A549 (cell line): ENCODE measurements around the gene CTNNA1. TPM values are rescaled to one million over a fixed set of nuclear protein-coding genes. Genes with fewer than 3 reads are reported as not detected.

Source experiments
- ATAC-seq, 2 experiments: fragments of 200-7000 bp in 1 of 2; fragments of >200 bp in 1 of 2; cut with Nextera tagmentation in 1 of 2; cut with Tn5 transposase in 1 of 2; 3 replicates each; pipeline versions ENCODE4 v1.8.0 to v1.9.1; 2018 to 2020; ENCODE audit warnings: mild to moderate bottlenecking in 1 of 2, moderate library complexity in 1 of 2
- CTCF ChIA-PET: fragments of 300-600 bp; sonication (Branson Sonifier 250); formaldehyde crosslinking; extraction: SDS; loops from one replicate; lab custom pipeline; 2021; ENCODE audit warnings: antibody characterized with exemption, inconsistent platforms; lab: Yijun Ruan, JAX
- POLR2A ChIA-PET: fragments of 350-600 bp; formaldehyde crosslinking; extraction: SDS; loops from one replicate; lab custom pipeline; 2021; ENCODE audit warnings: antibody characterized with exemption, inconsistent platforms; lab: Yijun Ruan, JAX
- DNase-seq, 2 experiments: peaks; one replicate each; pipeline versions ENCODE4 v3.0.0 to v3.0.0-alpha.2; 2011 to 2016; ENCODE audit warnings: low read depth in 1 of 2, low spot score in 1 of 2
- FAIRE-seq: peaks from 2 replicates; lab custom pipeline; 2011; peaks lifted over from hg19 to GRCh38; lab: Jason Lieb, UNC
- H3K27ac ChIP-seq, 2 experiments: fragments of >200 bp; sonication (Bioruptor Twin); formaldehyde crosslinking; 3 replicates each; pipeline ENCODE4 v1.5.1; 2016 to 2017
- H3K4me1 ChIP-seq: fragments of >200 bp; sonication (Bioruptor Twin); formaldehyde crosslinking; 3 replicates; pipeline ENCODE4 v1.6.1; 2016
- H3K4me2 ChIP-seq: fragments of >200 bp; sonication (Bioruptor Twin); formaldehyde crosslinking; 3 replicates; pipeline ENCODE4 v1.6.1; 2016
- H3K4me3 ChIP-seq: fragments of >200 bp; sonication (Bioruptor Twin); formaldehyde crosslinking; 3 replicates; pipeline ENCODE4 v1.5.1; 2016
- H3K9me3 ChIP-seq: fragments of >200 bp; sonication (Bioruptor Twin); formaldehyde crosslinking; 3 replicates; pipeline ENCODE4 v1.6.1; 2016
- ATOH8 ChIP-seq: fragments of 250-450 bp; sonication (Bioruptor Pico); IDR thresholded peaks from 2 replicates; pipeline ENCODE4 v1.5.0; 2020; ENCODE audit warnings: low read depth, mild to moderate bottlenecking, moderate library complexity
- BCL3 ChIP-seq: fragments of >200 bp; sonication (Bioruptor Twin); formaldehyde crosslinking; IDR thresholded peaks from 3 replicates; pipeline ENCODE4 v1.6.1; 2016
- CBX2 ChIP-seq: fragments of 200-600 bp; sonication (generic); IDR thresholded peaks from 2 replicates; pipeline ENCODE4 v1.6.1; 2016; ENCODE audit warnings: low read depth, mild to moderate bottlenecking, borderline replicate concordance
- CHD2 ChIP-seq: fragments of 150-350 bp; IDR thresholded peaks from 2 replicates; pipeline ENCODE4 v1.6.1; 2014; ENCODE audit warnings: low read length; ENCODE audit not compliant: partially characterized antibody
- CHD4 ChIP-seq: fragments of 200-600 bp; sonication (generic); IDR thresholded peaks from 2 replicates; pipeline ENCODE4 v1.6.1; 2016; ENCODE audit warnings: antibody characterized with exemption, mild to moderate bottlenecking, borderline replicate concordance
- E2F6 ChIP-seq: IDR thresholded peaks from 2 replicates; pipeline ENCODE4 v1.6.1; 2012; ENCODE audit warnings: low read depth, borderline replicate concordance
- EP300 ChIP-seq, 2 experiments: fragments of >200 bp; sonication (Bioruptor Twin); formaldehyde crosslinking; IDR thresholded peaks; 2 replicates in 1 of 2; 3 replicates in 1 of 2; pipeline ENCODE4 v1.6.1; 2016 to 2017
- FOSL2 ChIP-seq, 2 experiments: fragments of 450-650 bp in 1 of 2; fragments of >200 bp in 1 of 2; sonication (Bioruptor Twin) in 1 of 2; formaldehyde crosslinking; IDR thresholded peaks; 2 replicates each; pipeline versions ENCODE4 v1.5.0 to v1.6.1; 2016 to 2020; ENCODE audit warnings: mild to moderate bottlenecking in 1 of 2, moderate library complexity in 1 of 2
- FOXS1 ChIP-seq: fragments of 250-450 bp; sonication (Bioruptor Pico); IDR thresholded peaks from 2 replicates; pipeline ENCODE4 v1.5.0; 2020; ENCODE audit warnings: mild to moderate bottlenecking, moderate library complexity
- GATA3 ChIP-seq: IDR thresholded peaks from 2 replicates; pipeline ENCODE4 v1.6.1; 2012; ENCODE audit warnings: borderline replicate concordance
- HDAC2 ChIP-seq: fragments of 200-600 bp; sonication (generic); IDR thresholded peaks from 2 replicates; pipeline ENCODE4 v1.6.1; 2016
- HES2 ChIP-seq: fragments of >200 bp; sonication (Bioruptor Twin); formaldehyde crosslinking; IDR thresholded peaks from 2 replicates; pipeline ENCODE4 v1.6.1; 2016
- HOXA7 ChIP-seq: fragments of 250-450 bp; sonication (Bioruptor Pico); IDR thresholded peaks from 2 replicates; pipeline ENCODE4 v1.5.0; 2020; ENCODE audit warnings: mild to moderate bottlenecking, moderate library complexity
- JUN ChIP-seq, 2 experiments: fragments of >200 bp; sonication (Bioruptor Twin); formaldehyde crosslinking; IDR thresholded peaks; 2 replicates in 1 of 2; 3 replicates in 1 of 2; pipeline ENCODE4 v1.6.1; 2016 to 2017
- KDM5A ChIP-seq: fragments of 200-600 bp; sonication (generic); IDR thresholded peaks from 2 replicates; pipeline ENCODE4 v1.6.1; 2016; ENCODE audit warnings: antibody characterized with exemption, mild to moderate bottlenecking
- MYC ChIP-seq: IDR thresholded peaks from 2 replicates; pipeline ENCODE4 v1.6.1; 2012; ENCODE audit warnings: mild to moderate bottlenecking, inconsistent platforms, low read length, improper control_type of control experiment, borderline replicate concordance
- NFE2L2 ChIP-seq: fragments of 150-350 bp; conservative IDR thresholded peaks from 2 replicates; pipeline ENCODE4 v1.6.1; 2014; ENCODE audit warnings: low read length
- PHF8 ChIP-seq: fragments of 200-600 bp; sonication (generic); IDR thresholded peaks from 2 replicates; pipeline ENCODE4 v1.6.1; 2016; ENCODE audit warnings: low read depth, mild to moderate bottlenecking, antibody characterized with exemption, moderate library complexity, borderline replicate concordance
- POLR2A ChIP-seq: IDR thresholded peaks from 2 replicates; pipeline ENCODE4 v1.6.1; 2012; ENCODE audit warnings: mild to moderate bottlenecking, low read length
- POLR2AphosphoS2 ChIP-seq: conservative IDR thresholded peaks from 2 replicates; pipeline ENCODE4 v1.6.1; 2012; ENCODE audit warnings: low read length, improper control_type of control experiment, inconsistent platforms
- RCOR1 ChIP-seq: fragments of 150-350 bp; IDR thresholded peaks from 2 replicates; pipeline ENCODE4 v1.6.1; 2014; ENCODE audit warnings: antibody characterized with exemption, low read length, low read depth
- USF2 ChIP-seq: fragments of 450-650 bp; IDR thresholded peaks from 2 replicates; pipeline ENCODE4 v1.6.1; 2014; ENCODE audit warnings: antibody characterized with exemption
- ZC3H11A ChIP-seq: fragments of 450-650 bp; IDR thresholded peaks from 2 replicates; pipeline ENCODE4 v1.6.1; 2014; ENCODE audit warnings: antibody characterized with exemption, mild to moderate bottlenecking
- WGBS: methylation state at CpG from one replicate; pipeline ENCODE4 v1.1.6; 2017; ENCODE audit errors: missing lambda C conversion rate; 5-methylcytosine and 5-hydroxymethylcytosine counted together
- polyA plus RNA-seq, 4 experiments: library from polyadenylated mRNA; depleted of rRNA in 3 of 4; stranded (reverse); fragments of >200 nt; fragmentation: RNase III in 1 of 4; extraction: RNeasy Plus Mini Kit Qiagen cat#74134 plus additional on column Dnase treatment in 1 of 4; gene quantifications; 2 replicates in 3 of 4; 3 replicates in 1 of 4; pipeline ENCODE4 v1.2.3, GENCODE V29; 2011 to 2017

The CTNNA1 gene
- polyA plus RNA-seq, 2 of the 4 experiments (the other 2 are of a cell fraction) = 154 to 184 TPM

- no peak overlapping the region for H3K4me3 ChIP-seq
- no peak overlapping the region for H3K4me2 ChIP-seq
- H3K4me1 ChIP-seq = no peaks in the 10 kb centered on the region
- WGBS = 70% methylated on average over 1 of the region's 1 CpG
- ATAC-seq (no peak), FAIRE-seq (no peak), DNase-seq (no peak)
- H3K27ac ChIP-seq = no peak overlapping the region
- ChIA-PET POLR2A (interaction anchor here (0.5 kb wide), 1 partner anchor 12 kb away, joined by 6 read pairs; no protein-coding TSS in a partner anchor), CTCF (interaction anchor here (0.8 to 1.8 kb wide), 3 partner anchors 12 to 18 kb away, joined by 3 to 5 read pairs (median 3); no protein-coding TSS in a partner anchor)
- TF ChIP-seq JUN (IDR thresholded peaks at IDR 0.05) (no peak), MYC (no peak), PHF8 (no peak), HDAC2 (no peak), FOXS1 (CRISPR knock-in tag) (no peak)
- H3K9me3 ChIP-seq = no peaks in the 10 kb centered on the region
These were observed 219.0 kb downstream of the CTNNA1 start for GRCh38 chr5:138972230-138972629.

- FAIRE-seq = no peak
- no peak for ATAC-seq
These were observed 219.6 kb downstream of the CTNNA1 start for GRCh38 chr5:138972836-138973235.

GRCh38 chr5:138974227-138975063, 221.2 kb downstream of the CTNNA1 start:
- DNase-seq = no peak
- ChIA-PET CTCF (no interaction called here), POLR2A (no interaction called here)
- Histone ChIP-seq H3K4me2 (no peak overlapping the region), H3K27ac (no peak overlapping the region), H3K4me3 (no peak overlapping the region), H3K9me3 (no peaks in the 10 kb centered on the region), H3K4me1 (peaks cover 3% of the 10 kb centered on the region; the same call in 1 of the 3 replicates)
- FAIRE-seq = no peak
- TF ChIP-seq ATOH8 (CRISPR knock-in tag) = no peak
- TF ChIP-seq POLR2A = no peak
- no peak for TF ChIP-seq CHD2
- no peak for TF ChIP-seq CBX2
- TF ChIP-seq POLR2AphosphoS2 = no peak
- no peak for TF ChIP-seq CHD4
- TF ChIP-seq E2F6 = no peak
- TF ChIP-seq HES2 = no peak
- no peak for ATAC-seq
- 93% methylated on average over 8 of the region's 8 CpGs for WGBS

More at GRCh38 chr5:138972836-138973235, 219.6 kb downstream of the CTNNA1 start:
- no peak for TF ChIP-seq JUN (IDR thresholded peaks at IDR 0.05)
- DNase-seq = no peak
- ChIA-PET POLR2A (no interaction called here), CTCF (interaction anchor here (0.8 to 1.8 kb wide), 2 partner anchors 13 to 19 kb away, joined by 3 to 5 read pairs; no protein-coding TSS in a partner anchor)
- WGBS = 79% methylated on average over 4 of the region's 4 CpGs
- Histone ChIP-seq H3K4me2 (no peak overlapping the region), H3K4me1 (no peaks in the 10 kb centered on the region), H3K9me3 (no peaks in the 10 kb centered on the region), H3K27ac (no peak overlapping the region), H3K4me3 (no peak overlapping the region)

- no peak overlapping the region for H3K4me2 ChIP-seq
- H3K4me1 ChIP-seq = peaks cover 3% of the 10 kb centered on the region; the same call in 1 of the 3 replicates
- WGBS = 82% methylated on average over 10 of the region's 10 CpGs
- no peak for ATAC-seq
- ChIA-PET CTCF (interaction anchor here (1.8 kb wide), 1 partner anchor 11 kb away, joined by 5 read pairs; no protein-coding TSS in a partner anchor), POLR2A (no interaction called here)
- FAIRE-seq = no peak
- H3K9me3 ChIP-seq = no peaks in the 10 kb centered on the region
- no peak overlapping the region for H3K27ac ChIP-seq
- no peak for DNase-seq
- H3K4me3 ChIP-seq = no peak overlapping the region
- TF ChIP-seq ZC3H11A (no peak), HDAC2 (no peak), USF2 (no peak), HOXA7 (CRISPR knock-in tag) (no peak), BCL3 (no peak), KDM5A (no peak), CBX2 (no peak), EP300 (IDR thresholded peaks at IDR 0.05) (no peak), NFE2L2 (no peak), RCOR1 (no peak), FOSL2 (IDR thresholded peaks at IDR 0.05) (no peak), FOSL2 (CRISPR knock-in tag; IDR thresholded peaks at IDR 0.05) (no peak), ATOH8 (CRISPR knock-in tag) (no peak), GATA3 (no peak)
These were observed 222.0 kb downstream of the CTNNA1 start for GRCh38 chr5:138975098-138975847.
